GM20000 (cell line): ENCODE measurements around the gene ACADVL.

Experiments used
- DNase-seq: peaks from one replicate; pipeline ENCODE4 v3.0.0; 2012; ENCODE audit warnings: low spot score
- CTCF ChIP-seq: IDR thresholded peaks from 2 replicates; pipeline ENCODE4 v1.5.1; 2012; ENCODE audit warnings: mild to moderate bottlenecking, control low read depth; ENCODE audit errors: extremely low read depth, missing control alignments

ACADVL gene

GRCh38 chr17:7184647-7185046, 35.1 kb upstream of the ACADVL start:
- DNase-seq: no peak
- no peak for TF ChIP-seq CTCF

- no peak for DNase-seq
- TF ChIP-seq CTCF: peak; percentile 7
Observed at GRCh38 chr17:7186241-7186640, 33.5 kb upstream of the ACADVL start.

GRCh38 chr17:7190276-7190917, 29.3 kb upstream of the ACADVL start:
- TF ChIP-seq CTCF: no peak
- no peak for DNase-seq

- TF ChIP-seq CTCF: no peak
- no peak for DNase-seq
Observed at GRCh38 chr17:7191069-7191468, 28.7 kb upstream of the ACADVL start.

- DNase-seq: no peak
- TF ChIP-seq CTCF: no peak
Observed at GRCh38 chr17:7191571-7192270, 28.0 kb upstream of the ACADVL start.

- no peak for TF ChIP-seq CTCF
- no peak for DNase-seq
Observed at GRCh38 chr17:7192271-7192937, 27.3 kb upstream of the ACADVL start.

- TF ChIP-seq CTCF: no peak
- no peak for DNase-seq
Observed at GRCh38 chr17:7195971-7196370, 23.8 kb upstream of the ACADVL start.
